ENCODE measurements around the gene FAM32A. TPM values are rescaled to one million over a fixed set of nuclear protein-coding genes. Genes with fewer than 3 reads are reported as not detected.

Gene FAM32A
- total and polyA plus RNA-seq, 2 of the 8 experiments (the other 6 are each of a cell fraction or from before 2014, with no cell fraction given) = 75.6 to 105 TPM

- H3K18ac ChIP-seq (ENCODE audit: extremely low read depth, low read length) = no peak overlapping the region
- TF ChIP-seq EZH2 (IDR thresholded peaks at IDR 0.05; ENCODE audit: low read depth, low read length, severe bottlenecking) (no peak), NANOG (IDR thresholded peaks at IDR 0.05; ENCODE audit: insufficient read depth, low read depth, low read length, poor library complexity, severe bottlenecking) (no peak), SIX5 (IDR thresholded peaks at IDR 0.05; ENCODE audit: low read depth, low read length) (no peak), HDAC6 (IDR thresholded peaks at IDR 0.05; ENCODE audit: low read depth, low read length) (no peak), CTBP2 (IDR thresholded peaks at IDR 0.05; ENCODE audit: borderline replicate concordance, insufficient read depth, insufficient read length, low read length) (no peak), ZNF274 (IDR thresholded peaks at IDR 0.05; ENCODE audit: borderline replicate concordance, extremely low read depth, low read length) (no peak), RFX5 (IDR thresholded peaks at IDR 0.05; ENCODE audit: borderline replicate concordance, low read depth, low read length) (no peak), CBX8 (IDR thresholded peaks at IDR 0.05; ENCODE audit: borderline replicate concordance, low read depth, low read length) (no peak), BACH1 (IDR thresholded peaks at IDR 0.05; ENCODE audit: low read length) (no peak), KDM1A (IDR thresholded peaks at IDR 0.05; ENCODE audit: borderline replicate concordance, low read length) (no peak), KDM5A (IDR thresholded peaks at IDR 0.05; ENCODE audit: low read length) (no peak), FOSL1 (IDR thresholded peaks at IDR 0.05; ENCODE audit: insufficient read depth, low read depth, low read length) (no peak), RBBP5 (IDR thresholded peaks at IDR 0.05; ENCODE audit: borderline replicate concordance, low read depth, low read length) (no peak)
- H3K9me3 ChIP-seq (ENCODE audit: insufficient read depth in 2 of 2, low read depth in 1 of 2, low read length in 1 of 2) = no peaks in the 10 kb centered on the region
- no peak overlapping the region for H3K4me2 ChIP-seq (ENCODE audit: insufficient read depth in 1 of 2, low read depth in 2 of 2, low read length in 2 of 2)
- CTCF ChIA-PET (ENCODE audit: partially characterized antibody) = no interaction called here
- no peak overlapping the region for H3K27ac ChIP-seq (ENCODE audit: low read depth, low read length)
- FAIRE-seq (no peak), DNase-seq (ENCODE audit: low read depth in 1 of 2, low spot score in 2 of 2) (no peak)
- H3K23ac ChIP-seq (ENCODE audit: insufficient read length) = no peak overlapping the region
- 89% methylated on average over 4 of the region's 5 CpGs; no CpG with 5 or more reads in 1 of the 2 experiments for WGBS, 2 experiments (ENCODE audit: extremely low coverage in 1 of 2, insufficient coverage in 1 of 2, insufficient read length in 1 of 2, insufficient replicate concordance in 2 of 2, low coverage in 1 of 2, low lambda C conversion rate in 2 of 2, missing lambda C conversion rate in 1 of 2)
- no peaks in the 10 kb centered on the region for H3K79me2 ChIP-seq (ENCODE audit: control insufficient read depth in 1 of 2, insufficient read depth in 2 of 2, low read length in 2 of 2)
- no peak overlapping the region for H2BK15ac ChIP-seq (ENCODE audit: low read length)
- no peak overlapping the region for H2AFZ ChIP-seq (ENCODE audit: low read length)
- H3K23me2 ChIP-seq (ENCODE audit: low read depth, low read length) = no peaks in the 10 kb centered on the region
- no peak overlapping the region for H2BK5ac ChIP-seq (ENCODE audit: low read depth, low read length)
- H2BK20ac ChIP-seq (ENCODE audit: low read length) = no peak overlapping the region
- H3K14ac ChIP-seq (ENCODE audit: insufficient read length) = no peak overlapping the region
- no peak overlapping the region for H4K8ac ChIP-seq (ENCODE audit: extremely low read depth, insufficient read depth, low read length)
- H4K20me1 ChIP-seq (replicated peaks in 1 of 2; ENCODE audit: control insufficient read depth in 1 of 2, insufficient read depth in 2 of 2, low read length in 2 of 2) = no peaks in the 10 kb centered on the region
- no peak overlapping the region for H4K91ac ChIP-seq (replicated peaks; ENCODE audit: insufficient read length, low read length)
- no peak overlapping the region for H2BK12ac ChIP-seq (ENCODE audit: low read depth, low read length)
- H3K36me3 ChIP-seq (ENCODE audit: control insufficient read depth in 2 of 4, insufficient read depth in 4 of 4, low read length in 3 of 4) = no peaks in the 10 kb centered on the region
- H3K9ac ChIP-seq (replicated peaks in 1 of 4; ENCODE audit: extremely low read depth in 1 of 4, low read depth in 3 of 4, low read length in 3 of 4) = no peak overlapping the region
- H3K56ac ChIP-seq (replicated peaks; ENCODE audit: insufficient read length, low read depth, low read length) = no peak overlapping the region
- H3K4me1 ChIP-seq (replicated peaks in 1 of 4; ENCODE audit: control insufficient read depth in 3 of 4, insufficient read depth in 4 of 4, low read length in 3 of 4) = no peaks in the 10 kb centered on the region
- no peak overlapping the region for H4K5ac ChIP-seq (ENCODE audit: insufficient read length, low read depth, low read length)
- no peak overlapping the region for H2AK5ac ChIP-seq (ENCODE audit: low read depth, low read length)
- H3K27me3 ChIP-seq (replicated peaks in 1 of 4; ENCODE audit: control insufficient read depth in 3 of 4, extremely low read depth in 1 of 4, insufficient read depth in 3 of 4, low read length in 3 of 4) = no peaks in the 10 kb centered on the region
- no peak overlapping the region for H3K4ac ChIP-seq (replicated peaks; ENCODE audit: insufficient read length, low read depth, low read length)
- POLR2A ChIA-PET (ENCODE audit: partially characterized antibody) = no interaction called here
- no peak overlapping the region for H3K4me3 ChIP-seq (ENCODE audit: extremely low read depth in 1 of 4, insufficient read depth in 2 of 4, low read depth in 3 of 4, low read length in 4 of 4)
- H3K79me1 ChIP-seq (ENCODE audit: low read depth, low read length) = no peaks in the 10 kb centered on the region
- H2BK120ac ChIP-seq (replicated peaks; ENCODE audit: low read depth, low read length) = no peak overlapping the region
Observed at GRCh38 chr19:16167055-16167454, 18.2 kb upstream of the FAM32A start.

Data from H1 (cell line).